Measurements from ENCODE around the gene NCAPG.
A peak's percentile ranks its signal among the peaks of the same experiment; 100 is the strongest.

The NCAPG gene

DNA sequence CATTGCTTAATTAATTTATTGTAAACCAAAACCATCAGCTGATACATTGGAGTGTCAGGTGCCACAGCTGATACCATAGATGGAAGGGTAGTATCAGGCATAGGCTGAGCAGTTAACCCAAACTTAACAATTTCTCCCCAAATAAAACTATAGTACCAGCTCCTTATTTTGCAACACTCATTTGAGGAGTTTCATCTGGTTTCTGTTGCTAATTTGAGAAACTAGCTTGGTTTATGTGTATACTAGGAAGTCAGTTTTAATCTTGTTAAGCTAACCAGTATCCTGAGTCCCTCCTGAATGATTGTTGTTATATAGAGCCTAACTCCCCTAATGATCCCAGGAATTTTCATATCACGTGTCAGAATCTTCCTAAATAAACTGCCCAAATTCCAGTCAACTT, 13.0 kb upstream of the NCAPG start:
- H2AFZ ChIP-seq (ENCODE audit: low read length, unreplicated experiment) = no peak overlapping the region
- H3K27ac ChIP-seq (ENCODE audit: low read depth, low read length) = no peak overlapping the region
- peaks cover 12% of the 10 kb centered on the region; the same call in 1 of the 2 replicates for H3K36me3 ChIP-seq (ENCODE audit: insufficient read depth, low read length)
- no peak overlapping the region for H3K4me3 ChIP-seq (ENCODE audit: low read depth, low read length)
- H3K79me2 ChIP-seq (ENCODE audit: control insufficient read depth, insufficient read depth, low read length, unreplicated experiment) = no peaks in the 10 kb centered on the region
- no peaks in the 10 kb centered on the region for H3K27me3 ChIP-seq (ENCODE audit: insufficient read depth, low read length)
- H3K4me1 ChIP-seq (ENCODE audit: control insufficient read depth, insufficient read depth, low read length, unreplicated experiment) = no peaks in the 10 kb centered on the region

DNA sequence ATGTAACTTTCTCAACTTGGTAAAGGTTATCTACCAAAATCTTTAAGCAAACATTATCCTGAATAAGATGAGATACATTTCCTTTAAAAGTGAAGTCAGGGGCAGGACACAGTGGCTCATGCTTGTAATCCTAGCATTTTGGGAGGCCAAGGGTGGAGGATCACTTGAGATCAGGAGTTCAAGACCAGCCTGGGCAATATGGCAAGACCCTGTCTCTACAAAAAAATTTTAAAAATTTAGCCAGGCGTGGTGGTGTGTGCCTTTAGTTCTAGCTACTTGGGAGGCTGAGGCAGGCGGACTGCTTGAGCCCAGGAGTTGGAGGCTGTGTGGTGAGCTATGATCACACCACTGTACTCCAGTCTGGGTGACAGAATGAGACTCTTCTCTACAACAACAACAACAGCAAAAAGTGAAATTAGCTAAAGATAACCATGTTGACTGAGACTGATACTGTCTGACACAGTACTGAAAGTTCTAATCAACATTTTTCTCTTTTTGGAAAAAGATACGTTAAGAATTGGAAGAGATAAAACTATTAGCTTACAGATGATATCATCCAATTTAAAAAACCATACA, 5.1 kb upstream of the NCAPG start:
- H3K27me3 ChIP-seq (ENCODE audit: insufficient read depth, low read length) = no peaks in the 10 kb centered on the region
- H2AFZ ChIP-seq (ENCODE audit: low read length, unreplicated experiment) = no peak overlapping the region
- no peak overlapping the region for H3K27ac ChIP-seq (ENCODE audit: low read depth, low read length)
- H3K36me3 ChIP-seq (ENCODE audit: insufficient read depth, low read length) = peaks cover 19% of the 10 kb centered on the region
- no peak overlapping the region for H3K4me3 ChIP-seq (ENCODE audit: low read depth, low read length)
- peaks cover 70% of the 10 kb centered on the region for H3K79me2 ChIP-seq (ENCODE audit: control insufficient read depth, insufficient read depth, low read length, unreplicated experiment)
- peaks cover 14% of the 10 kb centered on the region for H3K4me1 ChIP-seq (ENCODE audit: control insufficient read depth, insufficient read depth, low read length, unreplicated experiment)

DNA sequence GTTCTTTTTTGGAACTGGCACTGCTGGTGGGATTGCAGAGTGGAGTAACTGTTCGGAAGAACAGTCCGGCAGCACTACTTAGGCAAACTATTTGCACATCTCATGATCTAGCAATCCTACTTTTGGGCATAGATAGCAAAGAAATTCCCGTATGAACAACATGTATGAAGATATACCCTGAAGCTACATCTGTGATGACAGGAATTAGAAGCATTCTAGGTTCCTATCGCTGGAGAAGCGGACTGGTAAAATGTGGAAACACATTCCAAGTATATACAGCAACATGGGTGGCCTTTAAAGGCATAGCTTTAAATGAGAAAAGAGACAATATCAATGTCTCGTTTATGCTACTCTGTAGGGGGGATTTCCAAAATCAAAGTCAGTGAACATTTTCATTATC, 3.3 kb upstream of the NCAPG start:
- no peak overlapping the region for H3K27ac ChIP-seq (ENCODE audit: low read depth, low read length)
- H3K4me3 ChIP-seq (ENCODE audit: low read depth, low read length) = peak overlapping the region; percentile 83
- peaks cover 14% of the 10 kb centered on the region for H3K4me1 ChIP-seq (ENCODE audit: control insufficient read depth, insufficient read depth, low read length, unreplicated experiment)
- peak overlapping the region; percentile 21 for H2AFZ ChIP-seq (ENCODE audit: low read length, unreplicated experiment)
- H3K79me2 ChIP-seq (ENCODE audit: control insufficient read depth, insufficient read depth, low read length, unreplicated experiment) = peaks cover 87% of the 10 kb centered on the region
- H3K36me3 ChIP-seq (ENCODE audit: insufficient read depth, low read length) = peaks cover 13% of the 10 kb centered on the region
- H3K27me3 ChIP-seq (ENCODE audit: insufficient read depth, low read length) = no peaks in the 10 kb centered on the region

GRCh38 chr4:17809667-17810066, 1.1 kb upstream of the NCAPG start:
- Histone ChIP-seq H3K27ac (ENCODE audit: low read depth, low read length) (peak overlapping the region; percentile 76), H3K4me3 (ENCODE audit: low read depth, low read length) (peak overlapping the region; percentile 83), H2AFZ (ENCODE audit: low read length, unreplicated experiment) (no peak overlapping the region), H3K79me2 (ENCODE audit: control insufficient read depth, insufficient read depth, low read length, unreplicated experiment) (peaks cover 96% of the 10 kb centered on the region), H3K4me1 (ENCODE audit: control insufficient read depth, insufficient read depth, low read length, unreplicated experiment) (peaks cover 21% of the 10 kb centered on the region), H3K27me3 (ENCODE audit: insufficient read depth, low read length) (no peaks in the 10 kb centered on the region), H3K36me3 (ENCODE audit: insufficient read depth, low read length) (no peaks in the 10 kb centered on the region; the same call in 1 of the 2 replicates)

GRCh38 chr4:17811078-17811603, 362 bp downstream of the NCAPG start:
- Histone ChIP-seq H3K79me2 (ENCODE audit: control insufficient read depth, insufficient read depth, low read length, unreplicated experiment) (peaks cover 98% of the 10 kb centered on the region), H3K4me1 (ENCODE audit: control insufficient read depth, insufficient read depth, low read length, unreplicated experiment) (peaks cover 23% of the 10 kb centered on the region), H3K27me3 (ENCODE audit: insufficient read depth, low read length) (no peaks in the 10 kb centered on the region), H3K36me3 (ENCODE audit: insufficient read depth, low read length) (no peaks in the 10 kb centered on the region), H3K27ac (ENCODE audit: low read depth, low read length) (peak overlapping the region; percentile 60), H2AFZ (ENCODE audit: low read length, unreplicated experiment) (peak overlapping the region; percentile 85), H3K4me3 (ENCODE audit: low read depth, low read length) (peak overlapping the region; percentile 83)

GRCh38 chr4:17812125-17812524, 1.3 kb downstream of the NCAPG start:
- Histone ChIP-seq H2AFZ (ENCODE audit: low read length, unreplicated experiment) (peak overlapping the region; percentile 40), H3K4me1 (ENCODE audit: control insufficient read depth, insufficient read depth, low read length, unreplicated experiment) (peaks cover 20% of the 10 kb centered on the region), H3K4me3 (ENCODE audit: low read depth, low read length) (peak overlapping the region; percentile 83), H3K79me2 (ENCODE audit: control insufficient read depth, insufficient read depth, low read length, unreplicated experiment) (peaks cover 96% of the 10 kb centered on the region), H3K36me3 (ENCODE audit: insufficient read depth, low read length) (no peaks in the 10 kb centered on the region), H3K27ac (ENCODE audit: low read depth, low read length) (peak overlapping the region; percentile 25; the same call in 1 of the 2 replicates), H3K27me3 (ENCODE audit: insufficient read depth, low read length) (no peaks in the 10 kb centered on the region)

DNA sequence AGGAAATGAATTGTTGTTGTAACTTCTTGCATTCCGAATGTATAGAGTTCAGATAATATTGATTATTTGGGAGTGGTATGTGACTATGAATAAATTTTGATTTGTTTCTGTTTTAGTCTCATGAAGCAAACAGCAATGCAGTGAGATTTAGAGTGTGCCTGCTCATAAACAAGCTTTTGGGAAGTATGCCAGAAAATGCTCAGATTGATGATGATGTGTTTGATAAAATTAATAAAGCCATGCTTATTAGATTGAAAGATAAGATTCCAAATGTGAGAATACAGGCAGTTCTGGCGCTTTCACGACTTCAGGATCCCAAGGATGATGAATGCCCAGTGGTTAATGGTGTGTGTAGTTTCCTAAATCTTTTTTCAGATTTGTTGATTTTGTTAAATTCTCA, 2.0 kb downstream of the NCAPG start:
- peak overlapping the region; percentile 25; the same call in 1 of the 2 replicates for H3K27ac ChIP-seq (ENCODE audit: low read depth, low read length)
- H3K4me1 ChIP-seq (ENCODE audit: control insufficient read depth, insufficient read depth, low read length, unreplicated experiment) = peaks cover 16% of the 10 kb centered on the region
- no peaks in the 10 kb centered on the region for H3K27me3 ChIP-seq (ENCODE audit: insufficient read depth, low read length)
- H3K79me2 ChIP-seq (ENCODE audit: control insufficient read depth, insufficient read depth, low read length, unreplicated experiment) = peaks cover 95% of the 10 kb centered on the region
- peak overlapping the region; percentile 40 for H2AFZ ChIP-seq (ENCODE audit: low read length, unreplicated experiment)
- peak overlapping the region; percentile 83 for H3K4me3 ChIP-seq (ENCODE audit: low read depth, low read length)
- no peaks in the 10 kb centered on the region for H3K36me3 ChIP-seq (ENCODE audit: insufficient read depth, low read length)

GRCh38 chr4:17814140-17814539, 3.4 kb downstream of the NCAPG start:
- H3K79me2 ChIP-seq (ENCODE audit: control insufficient read depth, insufficient read depth, low read length, unreplicated experiment) = peaks cover 92% of the 10 kb centered on the region
- peak overlapping the region; percentile 56 for H3K27ac ChIP-seq (ENCODE audit: low read depth, low read length)
- peak overlapping the region; percentile 14 for H2AFZ ChIP-seq (ENCODE audit: low read length, unreplicated experiment)
- H3K4me3 ChIP-seq (ENCODE audit: low read depth, low read length) = peak overlapping the region; percentile 83
- peaks cover 5% of the 10 kb centered on the region for H3K36me3 ChIP-seq (ENCODE audit: insufficient read depth, low read length)
- no peaks in the 10 kb centered on the region for H3K27me3 ChIP-seq (ENCODE audit: insufficient read depth, low read length)
- H3K4me1 ChIP-seq (ENCODE audit: control insufficient read depth, insufficient read depth, low read length, unreplicated experiment) = peaks cover 15% of the 10 kb centered on the region

GRCh38 chr4:17816142-17816541, 5.4 kb downstream of the NCAPG start:
- peaks cover 6% of the 10 kb centered on the region for H3K36me3 ChIP-seq (ENCODE audit: insufficient read depth, low read length)
- H3K27me3 ChIP-seq (ENCODE audit: insufficient read depth, low read length) = no peaks in the 10 kb centered on the region
- H3K4me3 ChIP-seq (ENCODE audit: low read depth, low read length) = no peak overlapping the region
- H2AFZ ChIP-seq (ENCODE audit: low read length, unreplicated experiment) = no peak overlapping the region
- H3K79me2 ChIP-seq (ENCODE audit: control insufficient read depth, insufficient read depth, low read length, unreplicated experiment) = peaks cover 84% of the 10 kb centered on the region
- H3K27ac ChIP-seq (ENCODE audit: low read depth, low read length) = no peak overlapping the region
- peaks cover 15% of the 10 kb centered on the region for H3K4me1 ChIP-seq (ENCODE audit: control insufficient read depth, insufficient read depth, low read length, unreplicated experiment)

DNA sequence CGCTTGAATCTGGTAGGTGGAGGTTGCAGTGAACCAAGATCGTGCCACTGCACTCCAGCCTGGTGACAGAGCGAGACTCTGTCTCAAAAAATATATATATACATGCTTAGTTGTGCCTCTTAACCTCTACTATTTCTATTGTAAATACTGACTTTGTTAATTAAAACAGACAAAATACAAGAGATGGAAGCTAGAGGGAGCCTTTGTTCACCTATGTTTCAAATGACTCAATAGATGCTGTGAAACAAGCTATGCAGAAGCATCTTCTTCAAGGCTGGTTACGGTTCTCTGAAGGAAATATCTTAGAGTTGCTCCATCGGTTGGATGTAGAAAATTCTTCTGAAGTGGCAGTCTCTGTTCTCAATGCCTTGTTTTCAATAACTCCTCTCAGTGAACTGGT, 6.2 kb downstream of the NCAPG start:
- H2AFZ ChIP-seq (ENCODE audit: low read length, unreplicated experiment) = no peak overlapping the region
- H3K27ac ChIP-seq (ENCODE audit: low read depth, low read length) = no peak overlapping the region
- H3K4me3 ChIP-seq (ENCODE audit: low read depth, low read length) = no peak overlapping the region
- no peaks in the 10 kb centered on the region for H3K27me3 ChIP-seq (ENCODE audit: insufficient read depth, low read length)
- peaks cover 6% of the 10 kb centered on the region for H3K36me3 ChIP-seq (ENCODE audit: insufficient read depth, low read length)
- H3K79me2 ChIP-seq (ENCODE audit: control insufficient read depth, insufficient read depth, low read length, unreplicated experiment) = peaks cover 79% of the 10 kb centered on the region
- H3K4me1 ChIP-seq (ENCODE audit: control insufficient read depth, insufficient read depth, low read length, unreplicated experiment) = peaks cover 15% of the 10 kb centered on the region

Measured in ACC112 (cell line).